Keratinocyte (primary cell): ENCODE data around the gene CCN6. TPM values are rescaled to one million over a fixed set of nuclear protein-coding genes. Genes with fewer than 3 reads are reported as not detected.

Experiments
- DNase-seq: peaks from one replicate; pipeline ENCODE4 v3.0.0-alpha.2; 2011; ENCODE audit warnings: low read depth, missing footprints, low spot score
- FAIRE-seq: peaks from 2 replicates; lab custom pipeline; 2011; peaks lifted over from hg19 to GRCh38; lab: Jason Lieb, UNC
- H2AFZ ChIP-seq: 2 replicates; pipeline ENCODE4 v1.6.0; 2012; ENCODE audit warnings: low read length, control low read depth, inconsistent platforms; ENCODE audit not compliant: control insufficient read depth
- H3K27ac ChIP-seq: 2 replicates; pipeline ENCODE4 v1.5.1; 2011; ENCODE audit warnings: low read length; ENCODE audit not compliant: control insufficient read depth, insufficient read depth
- H3K27me3 ChIP-seq: 3 replicates; pipeline ENCODE4 v1.6.0; 2011; ENCODE audit warnings: low read length; ENCODE audit not compliant: control insufficient read depth, insufficient read depth; ENCODE audit errors: extremely low read depth
- H3K36me3 ChIP-seq, 2 experiments: 2 replicates in 1 of 2; 3 replicates in 1 of 2; pipeline ENCODE4 v1.5.1; 2011; ENCODE audit warnings: low read length in 2 of 2, mild to moderate bottlenecking in 1 of 2; ENCODE audit not compliant: control insufficient read depth in 2 of 2, insufficient read depth in 2 of 2; ENCODE audit errors: extremely low read depth in 1 of 2
- H3K4me1 ChIP-seq: 3 replicates; pipeline ENCODE4 v1.5.1; 2011; ENCODE audit warnings: low read length; ENCODE audit not compliant: control insufficient read depth, insufficient read depth; ENCODE audit errors: extremely low read depth
- H3K4me2 ChIP-seq: 3 replicates; pipeline ENCODE4 v1.6.0; 2011; ENCODE audit warnings: low read depth, low read length; ENCODE audit not compliant: control insufficient read depth, insufficient read depth; ENCODE audit errors: extremely low read depth
- H3K4me3 ChIP-seq, 3 experiments: fragments of 200-600 bp in 1 of 3; sonication (generic) in 1 of 3; 2 replicates in 2 of 3; 3 replicates in 1 of 3; pipeline ENCODE4 v1.5.1; 2011 to 2016; ENCODE audit warnings: low read length in 3 of 3, mild to moderate bottlenecking in 3 of 3, control low read depth in 2 of 3, inconsistent platforms in 1 of 3, low read depth in 1 of 3, mixed read lengths in 1 of 3, mixed run types in 1 of 3, moderate library complexity in 1 of 3; ENCODE audit not compliant: control insufficient read depth in 2 of 3, insufficient read depth in 2 of 3; ENCODE audit errors: extremely low read depth in 1 of 3
- H3K79me2 ChIP-seq: 2 replicates; pipeline ENCODE4 v1.6.0; 2012; ENCODE audit warnings: low read length; ENCODE audit not compliant: control insufficient read depth, insufficient read depth
- H3K9ac ChIP-seq: 3 replicates; pipeline ENCODE4 v1.6.0; 2011; ENCODE audit warnings: low read length; ENCODE audit not compliant: control insufficient read depth, insufficient read depth; ENCODE audit errors: extremely low read depth
- H3K9me1 ChIP-seq: 3 replicates; pipeline ENCODE4 v1.6.0; 2011; ENCODE audit warnings: low read length; ENCODE audit not compliant: control insufficient read depth, insufficient read depth; ENCODE audit errors: extremely low read depth
- H3K9me3 ChIP-seq: 2 replicates; pipeline ENCODE4 v1.5.1; 2012; ENCODE audit warnings: low read depth, low read length; ENCODE audit not compliant: control insufficient read depth
- H4K20me1 ChIP-seq: 3 replicates; pipeline ENCODE4 v1.6.0; 2011; ENCODE audit warnings: low read length; ENCODE audit not compliant: control insufficient read depth, insufficient read depth; ENCODE audit errors: extremely low read depth
- EZH2 ChIP-seq: IDR thresholded peaks from one replicate; pipeline ENCODE4 v1.6.1; 2012; ENCODE audit warnings: inconsistent platforms, mild to moderate bottlenecking, low read length, moderate library complexity
- dilution Hi-C: fragments of 300-500 bp; cut with MboI; formaldehyde crosslinking; loops from one replicate; pipeline ENCODE4 v1.7.0; 2020; ENCODE audit warnings: low sequenced_read_pairs; ENCODE audit not compliant: extremely low pct_ligation_motif_present
- polyA plus RNA-seq, 5 experiments: library from polyadenylated mRNA; depleted of rRNA in 3 of 5; stranded (reverse) in 3 of 5; stranded (forward) in 1 of 5; unstranded in 1 of 5; fragments of >200 nt; gene quantifications; 1 replicate in 1 of 5; 2 replicates in 3 of 5; 3 replicates in 1 of 5; pipeline versions ENCODE4 v1.2.1 to v1.2.3, GENCODE V29; 2011 to 2012; ENCODE audit warnings: missing spikeins in 2 of 5, low read depth in 1 of 5, low replicate concordance in 1 of 5
- TF ChIP-seq, protein P1 (sequence below), 3 experiments: IDR thresholded peaks in 1 of 3; conservative IDR thresholded peaks in 1 of 3; optimal IDR thresholded peaks in 1 of 3; 2 replicates in 2 of 3; 3 replicates in 1 of 3; pipeline versions ENCODE3 to v1.5.1; 2011; ENCODE audit warnings: low read length in 3 of 3, mild to moderate bottlenecking in 3 of 3, moderate library complexity in 2 of 3, control low read depth in 1 of 3, inconsistent platforms in 1 of 3; ENCODE audit not compliant: insufficient read depth in 2 of 3; ENCODE audit errors: extremely low read depth in 1 of 3

The CCN6 gene
- polyA plus RNA-seq, 1 donor (not counting 4 experiments of a cell fraction or from before 2014, with no cell fraction given), result 0.90 TPM

DNA sequence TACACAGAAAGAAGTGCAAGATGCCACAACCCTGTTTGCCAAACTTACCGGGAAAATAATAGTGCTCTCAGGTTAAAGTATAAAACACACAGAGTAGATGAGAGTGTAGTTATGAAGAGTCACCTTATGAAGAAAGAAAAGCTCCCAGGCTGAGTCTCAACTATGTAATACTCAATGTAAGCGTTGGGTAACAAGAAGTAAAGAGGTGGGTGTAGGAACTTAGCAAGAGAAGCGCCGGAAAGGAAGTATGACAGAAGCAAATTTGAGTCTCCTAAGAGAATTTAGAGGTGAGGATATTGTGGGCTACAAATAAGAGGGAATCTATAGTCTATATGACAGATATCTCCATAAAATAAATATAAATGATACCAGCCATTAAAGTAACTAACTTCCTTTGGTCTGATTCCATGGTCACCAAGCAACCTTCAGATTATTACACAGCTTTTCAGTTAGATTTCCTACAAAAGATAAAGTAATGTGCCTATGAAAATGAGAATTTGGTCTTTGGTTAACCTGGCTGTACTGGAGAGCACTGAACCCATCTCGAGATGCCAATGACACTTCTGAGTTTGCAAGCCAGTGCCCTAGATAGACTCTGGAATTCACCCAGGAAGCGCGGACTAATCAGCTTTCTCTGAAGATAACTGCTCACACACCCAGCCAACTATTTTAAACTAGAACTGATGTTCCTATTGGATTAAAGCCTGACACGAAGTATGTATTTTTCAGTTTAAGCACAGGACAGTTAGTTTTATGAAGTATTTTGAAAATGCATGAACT, 31.6 kb downstream of the CCN6 start:
- Histone ChIP-seq H3K9ac (no peak overlapping the region), H3K9me1 (no peaks in the 10 kb centered on the region), H3K36me3 (peaks cover 3 to 23% of the 10 kb centered on the region in 2 experiments), H3K27me3 (no peaks in the 10 kb centered on the region), H3K4me2 (peak overlapping the region; percentile 96), H3K4me3 (peak overlapping the region in 1 of 3 experiments; percentile 17), H4K20me1 (no peaks in the 10 kb centered on the region), H3K79me2 (no peaks in the 10 kb centered on the region), H3K4me1 (peaks cover 5% of the 10 kb centered on the region), H2AFZ (no peak overlapping the region), H3K27ac (no peak overlapping the region), H3K9me3 (no peaks in the 10 kb centered on the region)
- DNase-seq (no peak), FAIRE-seq (no peak)
- no peak for TF ChIP-seq EZH2
- TF ChIP-seq, protein P1, sequence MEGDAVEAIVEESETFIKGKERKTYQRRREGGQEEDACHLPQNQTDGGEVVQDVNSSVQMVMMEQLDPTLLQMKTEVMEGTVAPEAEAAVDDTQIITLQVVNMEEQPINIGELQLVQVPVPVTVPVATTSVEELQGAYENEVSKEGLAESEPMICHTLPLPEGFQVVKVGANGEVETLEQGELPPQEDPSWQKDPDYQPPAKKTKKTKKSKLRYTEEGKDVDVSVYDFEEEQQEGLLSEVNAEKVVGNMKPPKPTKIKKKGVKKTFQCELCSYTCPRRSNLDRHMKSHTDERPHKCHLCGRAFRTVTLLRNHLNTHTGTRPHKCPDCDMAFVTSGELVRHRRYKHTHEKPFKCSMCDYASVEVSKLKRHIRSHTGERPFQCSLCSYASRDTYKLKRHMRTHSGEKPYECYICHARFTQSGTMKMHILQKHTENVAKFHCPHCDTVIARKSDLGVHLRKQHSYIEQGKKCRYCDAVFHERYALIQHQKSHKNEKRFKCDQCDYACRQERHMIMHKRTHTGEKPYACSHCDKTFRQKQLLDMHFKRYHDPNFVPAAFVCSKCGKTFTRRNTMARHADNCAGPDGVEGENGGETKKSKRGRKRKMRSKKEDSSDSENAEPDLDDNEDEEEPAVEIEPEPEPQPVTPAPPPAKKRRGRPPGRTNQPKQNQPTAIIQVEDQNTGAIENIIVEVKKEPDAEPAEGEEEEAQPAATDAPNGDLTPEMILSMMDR (optimal IDR thresholded peaks at IDR 0.05 in 1 of 3, IDR thresholded peaks at IDR 0.05 in 1 of 3, conservative IDR thresholded peaks at IDR 0.05 in 1 of 3; ENCODE audit: extremely low read depth in 1 of 3, insufficient read depth in 2 of 3, low read length in 3 of 3), result no peak
- dilution Hi-C loops, result no loop called here

GRCh38 chr6:112086744-112087135, 32.8 kb downstream of the CCN6 start:
- FAIRE-seq, result peak; percentile 69
- dilution Hi-C loops, result no loop called here
- peak overlapping the region; percentile 76 for H3K27ac ChIP-seq

More at GRCh38 chr6:112086744-112087135, 32.8 kb downstream of the CCN6 start:
- Histone ChIP-seq H3K36me3 (peaks cover 3 to 21% of the 10 kb centered on the region in 2 experiments), H3K4me3 (peak overlapping the region; percentile 80 to 97 (median 97)), H3K79me2 (no peaks in the 10 kb centered on the region), H4K20me1 (no peaks in the 10 kb centered on the region), H3K9ac (peak overlapping the region; percentile 86), H2AFZ (peak overlapping the region; percentile 99), H3K27me3 (no peaks in the 10 kb centered on the region), H3K4me1 (peaks cover 5% of the 10 kb centered on the region), H3K9me3 (no peaks in the 10 kb centered on the region), H3K4me2 (peak overlapping the region; percentile 96), H3K9me1 (no peaks in the 10 kb centered on the region)
- DNase-seq, result peak; percentile 17
- TF ChIP-seq EZH2, result no peak
- TF ChIP-seq, protein P1 (optimal IDR thresholded peaks at IDR 0.05 in 1 of 3, IDR thresholded peaks at IDR 0.05 in 1 of 3, conservative IDR thresholded peaks at IDR 0.05 in 1 of 3; ENCODE audit: extremely low read depth in 1 of 3, insufficient read depth in 2 of 3, low read length in 3 of 3), result peak; percentile 16 to 41 (median 17)
